GM12872 (cell line): ENCODE data around the gene NLRP13.

Source experiments
- TF ChIP-seq, protein P1 (sequence below): IDR thresholded peaks from 3 replicates; pipeline ENCODE4 v1.5.1; 2011; ENCODE audit warnings: low read depth, mild to moderate bottlenecking, low read length, moderate library complexity; ENCODE audit not compliant: insufficient read depth

Gene NLRP13

DNA sequence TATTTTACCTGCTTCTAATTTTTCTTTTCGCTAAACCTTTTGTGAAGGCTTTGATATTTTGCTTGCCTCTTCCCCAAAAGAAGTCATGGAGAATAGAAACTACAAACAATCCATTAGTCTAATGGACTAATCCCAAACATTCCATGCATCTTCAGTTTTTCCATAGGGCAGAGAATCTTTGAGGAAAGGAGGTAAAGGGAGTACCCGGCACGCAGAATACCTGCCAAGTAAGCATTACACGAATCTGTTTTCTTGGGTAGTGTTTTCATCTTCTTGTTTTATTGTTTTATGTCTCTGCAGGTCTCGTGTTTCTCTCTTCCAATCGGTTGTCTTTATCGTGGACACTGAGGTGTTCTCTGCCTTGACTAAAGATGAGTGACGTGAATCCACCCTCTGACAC is 15.4 kb upstream of the NLRP13 start, which contains the start of gene NLRP8:
TSS of gene NLRP8 (plus strand) at position 301 of the 400 bp plus-strand sequence.
- TF ChIP-seq, protein P1, sequence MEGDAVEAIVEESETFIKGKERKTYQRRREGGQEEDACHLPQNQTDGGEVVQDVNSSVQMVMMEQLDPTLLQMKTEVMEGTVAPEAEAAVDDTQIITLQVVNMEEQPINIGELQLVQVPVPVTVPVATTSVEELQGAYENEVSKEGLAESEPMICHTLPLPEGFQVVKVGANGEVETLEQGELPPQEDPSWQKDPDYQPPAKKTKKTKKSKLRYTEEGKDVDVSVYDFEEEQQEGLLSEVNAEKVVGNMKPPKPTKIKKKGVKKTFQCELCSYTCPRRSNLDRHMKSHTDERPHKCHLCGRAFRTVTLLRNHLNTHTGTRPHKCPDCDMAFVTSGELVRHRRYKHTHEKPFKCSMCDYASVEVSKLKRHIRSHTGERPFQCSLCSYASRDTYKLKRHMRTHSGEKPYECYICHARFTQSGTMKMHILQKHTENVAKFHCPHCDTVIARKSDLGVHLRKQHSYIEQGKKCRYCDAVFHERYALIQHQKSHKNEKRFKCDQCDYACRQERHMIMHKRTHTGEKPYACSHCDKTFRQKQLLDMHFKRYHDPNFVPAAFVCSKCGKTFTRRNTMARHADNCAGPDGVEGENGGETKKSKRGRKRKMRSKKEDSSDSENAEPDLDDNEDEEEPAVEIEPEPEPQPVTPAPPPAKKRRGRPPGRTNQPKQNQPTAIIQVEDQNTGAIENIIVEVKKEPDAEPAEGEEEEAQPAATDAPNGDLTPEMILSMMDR: no peak

DNA sequence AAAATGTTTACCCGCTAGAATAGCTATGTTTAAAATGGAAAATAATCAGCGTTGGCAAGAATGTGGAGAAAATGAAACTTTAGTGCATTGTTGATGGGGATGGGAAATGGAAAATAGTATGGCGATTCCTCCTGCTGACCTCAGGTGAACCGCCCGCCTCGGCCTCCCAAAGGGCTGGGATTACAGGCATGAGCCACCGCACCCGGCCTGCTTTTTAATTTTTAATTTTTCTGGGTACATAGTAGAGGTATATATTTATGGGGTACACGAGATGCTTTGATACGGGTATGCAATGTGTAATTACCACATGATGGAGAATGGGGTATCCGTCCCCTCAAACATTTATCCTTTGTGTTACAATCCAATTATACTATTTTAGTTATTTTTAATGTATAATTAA is 8.2 kb upstream of the NLRP13 start:
- TF ChIP-seq, protein P1: no peak

DNA sequence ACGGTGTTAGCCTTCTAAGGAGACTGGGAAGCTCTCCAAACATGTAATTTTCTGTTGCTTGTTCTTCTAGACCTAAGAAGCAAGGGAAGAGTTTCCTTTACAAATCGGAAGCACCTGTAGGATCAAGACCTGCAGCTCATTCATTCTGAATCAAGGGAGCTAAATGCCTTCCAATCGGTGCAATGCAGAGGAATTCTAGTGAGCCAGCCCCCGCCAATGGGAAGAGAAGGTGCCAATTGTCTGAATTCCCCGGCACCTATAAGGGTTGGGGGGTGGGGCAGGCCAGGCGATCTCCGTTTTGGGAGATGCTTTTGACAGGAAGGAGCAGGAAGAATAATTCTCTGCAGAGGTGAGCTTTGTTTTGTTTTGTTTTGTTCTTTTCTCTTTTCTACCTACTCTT is 7.1 kb upstream of the NLRP13 start:
- TF ChIP-seq, protein P1: no peak

DNA sequence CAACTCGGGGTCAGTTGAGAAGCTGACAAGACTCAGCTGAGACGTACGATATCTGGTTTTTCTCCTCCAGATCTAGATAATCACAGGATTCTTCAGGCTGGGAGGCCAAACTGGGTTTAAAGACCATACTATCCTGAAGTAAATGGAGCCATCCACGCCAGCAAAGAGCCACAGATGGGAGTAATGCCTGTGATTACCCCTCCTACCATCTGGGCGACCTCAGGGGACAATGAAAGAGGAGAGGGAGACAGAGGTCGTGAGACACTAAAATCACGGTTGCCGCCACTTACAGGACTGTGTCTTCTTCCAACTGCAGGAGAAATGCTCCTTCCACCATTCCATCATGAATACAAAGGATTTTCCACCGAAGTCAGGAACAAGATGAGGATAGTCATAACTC is 3.1 kb upstream of the NLRP13 start:
- TF ChIP-seq, protein P1: no peak

DNA sequence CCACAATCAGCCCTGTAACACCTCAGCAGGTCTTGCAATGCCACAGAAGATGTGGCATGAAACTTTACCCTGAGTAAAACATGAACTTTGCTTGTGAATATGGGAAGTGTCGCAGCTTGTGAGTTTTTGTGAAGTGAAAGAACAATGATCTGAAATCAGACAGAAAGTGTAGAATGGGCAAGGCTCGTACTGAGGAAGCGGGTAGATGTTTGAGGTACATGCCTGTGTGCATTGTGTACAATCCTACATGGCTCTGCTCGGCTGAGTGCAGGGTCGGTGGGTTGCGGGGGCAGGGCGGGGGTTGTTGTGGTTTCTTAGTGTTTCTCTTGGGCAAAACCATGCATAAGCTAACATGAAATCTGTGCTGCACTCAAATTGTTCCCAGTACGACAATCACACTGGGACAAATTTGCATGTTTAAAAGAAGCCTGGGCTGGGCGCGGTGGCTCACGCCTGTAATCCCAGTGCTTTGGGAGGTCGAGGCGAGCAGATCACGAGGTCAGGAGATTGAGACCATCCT is 1.1 kb downstream of the NLRP13 start:
- TF ChIP-seq, protein P1: no peak

DNA sequence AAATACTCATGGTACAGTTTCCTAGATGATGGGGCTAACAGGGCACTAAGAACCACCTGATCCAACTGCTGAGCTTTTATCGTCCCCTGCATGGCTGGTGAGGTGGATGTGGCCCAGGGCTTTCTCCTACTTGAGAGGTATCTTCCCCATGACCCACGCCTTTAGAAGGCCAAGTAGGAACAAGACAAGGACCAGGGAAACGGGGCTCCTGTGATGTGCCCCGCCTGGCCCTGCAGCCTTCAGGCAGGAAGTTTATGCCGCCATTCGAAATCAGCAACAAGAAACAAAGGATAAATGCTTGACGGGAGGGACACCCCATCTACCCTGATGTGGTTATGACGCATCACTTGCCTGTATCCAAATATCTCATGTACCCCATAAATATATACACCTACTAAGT is 4.1 kb downstream of the NLRP13 start:
- TF ChIP-seq, protein P1: no peak

DNA sequence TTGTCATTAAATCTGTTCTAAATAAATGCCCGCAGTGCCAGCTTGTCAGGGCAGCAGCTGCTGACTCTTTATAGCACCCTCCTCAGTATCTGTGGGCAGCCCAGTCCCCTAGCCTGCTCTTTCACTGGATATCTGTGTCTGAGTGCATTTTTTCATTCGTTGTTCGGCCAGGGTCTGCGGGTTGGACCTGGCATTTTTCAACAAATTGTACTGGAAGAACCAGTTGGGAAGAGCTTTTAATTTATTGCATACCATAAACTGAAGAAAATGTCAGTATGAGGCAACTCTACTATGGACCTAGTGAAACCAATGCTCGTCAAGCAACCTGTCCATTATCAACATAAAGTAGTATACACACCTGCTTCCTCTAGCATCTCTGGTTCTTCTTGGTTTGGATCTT is 8.6 kb downstream of the NLRP13 start:
- TF ChIP-seq, protein P1: no peak
